ENCODE data around the gene DES. TPM values are rescaled to one million over a fixed set of nuclear protein-coding genes. Genes with fewer than 3 reads are reported as not detected.

Gene DES
- total RNA-seq, 1 donor from 2014 or later = not detected

DNA sequence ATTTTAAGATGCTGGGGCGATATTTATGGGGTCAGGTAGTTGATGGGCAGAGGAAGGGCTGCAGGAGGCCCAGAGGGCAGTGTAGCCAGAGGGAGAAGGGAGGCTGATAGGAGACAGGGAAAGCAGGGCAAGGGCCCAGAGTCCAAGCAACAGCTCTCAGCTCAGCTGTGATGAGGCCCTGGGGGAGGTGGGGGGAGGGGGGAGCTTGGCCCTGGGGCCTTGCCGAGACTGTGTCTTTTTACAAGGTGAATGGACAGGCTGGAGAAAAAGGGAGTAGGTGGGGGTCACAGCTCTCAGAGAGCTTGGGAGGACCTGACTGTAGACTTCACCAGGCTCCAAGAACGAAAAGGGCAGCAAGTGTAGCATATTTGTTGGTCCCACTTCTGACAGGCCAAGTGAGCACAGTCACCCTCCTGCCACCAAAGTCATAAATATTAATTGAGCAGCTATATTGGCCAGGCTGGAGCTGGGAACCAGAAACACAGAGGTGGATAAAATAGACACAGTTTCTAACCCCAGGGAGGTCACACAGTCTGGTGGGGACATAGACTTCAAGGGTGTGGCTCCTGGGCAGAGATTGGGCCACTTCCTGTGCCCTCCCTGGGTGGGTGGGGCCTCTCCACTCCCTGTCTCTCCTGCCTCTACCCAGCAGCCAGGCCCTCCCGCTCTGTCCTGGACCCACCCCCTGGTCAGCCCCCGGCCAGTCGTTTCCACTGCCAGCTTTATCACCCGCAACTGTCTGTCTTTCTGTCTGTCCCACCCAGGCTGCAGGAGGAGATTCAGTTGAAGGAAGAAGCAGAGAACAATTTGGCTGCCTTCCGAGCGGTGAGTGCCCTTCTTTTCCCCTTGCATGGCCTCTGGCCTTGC is 1.4 kb downstream of the DES start:
- Mint-ChIP-seq H3K4me3 (no peak overlapping the region), H3K36me3 (ENCODE audit: low read depth) (no peaks in the 10 kb centered on the region)
- no peak for ATAC-seq (ENCODE audit: low read depth)

GRCh38 chr2:219420687-219421086 is 2.5 kb downstream of the DES start:
- ATAC-seq (ENCODE audit: low read depth) (no peak), DNase-seq (no peak)
- Mint-ChIP-seq H3K27ac (no peak overlapping the region), H3K4me1 (no peaks in the 10 kb centered on the region), H3K27me3 (peaks cover 51% of the 10 kb centered on the region), H3K4me3 (no peak overlapping the region), H3K36me3 (ENCODE audit: low read depth) (no peaks in the 10 kb centered on the region), H3K9me3 (no peaks in the 10 kb centered on the region)
- CTCF ChIA-PET = no interaction called here
- POLR2A ChIA-PET = no interaction called here
- intact Hi-C loops (cut with micrococcal nuclease) = no loop called here
- TF ChIP-seq, protein P1, sequence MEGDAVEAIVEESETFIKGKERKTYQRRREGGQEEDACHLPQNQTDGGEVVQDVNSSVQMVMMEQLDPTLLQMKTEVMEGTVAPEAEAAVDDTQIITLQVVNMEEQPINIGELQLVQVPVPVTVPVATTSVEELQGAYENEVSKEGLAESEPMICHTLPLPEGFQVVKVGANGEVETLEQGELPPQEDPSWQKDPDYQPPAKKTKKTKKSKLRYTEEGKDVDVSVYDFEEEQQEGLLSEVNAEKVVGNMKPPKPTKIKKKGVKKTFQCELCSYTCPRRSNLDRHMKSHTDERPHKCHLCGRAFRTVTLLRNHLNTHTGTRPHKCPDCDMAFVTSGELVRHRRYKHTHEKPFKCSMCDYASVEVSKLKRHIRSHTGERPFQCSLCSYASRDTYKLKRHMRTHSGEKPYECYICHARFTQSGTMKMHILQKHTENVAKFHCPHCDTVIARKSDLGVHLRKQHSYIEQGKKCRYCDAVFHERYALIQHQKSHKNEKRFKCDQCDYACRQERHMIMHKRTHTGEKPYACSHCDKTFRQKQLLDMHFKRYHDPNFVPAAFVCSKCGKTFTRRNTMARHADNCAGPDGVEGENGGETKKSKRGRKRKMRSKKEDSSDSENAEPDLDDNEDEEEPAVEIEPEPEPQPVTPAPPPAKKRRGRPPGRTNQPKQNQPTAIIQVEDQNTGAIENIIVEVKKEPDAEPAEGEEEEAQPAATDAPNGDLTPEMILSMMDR (IDR thresholded peaks at IDR 0.05) = no peak

More for the DNA sequence above, 1.4 kb downstream of the DES start:
- no peaks in the 10 kb centered on the region for H3K9me3 Mint-ChIP-seq
- TF ChIP-seq, protein P1 (IDR thresholded peaks at IDR 0.05) = no peak
- DNase-seq = no peak
- H3K27ac Mint-ChIP-seq = no peak overlapping the region
- ChIA-PET POLR2A (no interaction called here), CTCF (no interaction called here)
- peaks cover 48% of the 10 kb centered on the region for H3K27me3 Mint-ChIP-seq
- no peaks in the 10 kb centered on the region for H3K4me1 Mint-ChIP-seq
- intact Hi-C loops (cut with micrococcal nuclease) = no loop called here

DNA sequence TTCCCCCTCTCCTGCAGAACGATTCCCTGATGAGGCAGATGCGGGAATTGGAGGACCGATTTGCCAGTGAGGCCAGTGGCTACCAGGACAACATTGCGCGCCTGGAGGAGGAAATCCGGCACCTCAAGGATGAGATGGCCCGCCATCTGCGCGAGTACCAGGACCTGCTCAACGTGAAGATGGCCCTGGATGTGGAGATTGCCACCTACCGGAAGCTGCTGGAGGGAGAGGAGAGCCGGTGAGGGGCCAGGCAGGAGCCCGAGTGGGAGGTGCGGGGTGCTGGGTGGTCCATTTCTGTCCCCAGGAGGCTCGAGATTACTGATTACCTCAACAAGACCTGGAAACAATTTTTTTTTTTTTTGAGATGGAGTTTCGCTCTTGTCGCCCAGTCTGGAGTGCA is 3.1 kb downstream of the DES start:
- Mint-ChIP-seq H3K36me3 (ENCODE audit: low read depth) (no peaks in the 10 kb centered on the region), H3K4me3 (no peak overlapping the region), H3K9me3 (no peaks in the 10 kb centered on the region), H3K27ac (no peak overlapping the region), H3K27me3 (peaks cover 50% of the 10 kb centered on the region), H3K4me1 (no peaks in the 10 kb centered on the region)
- TF ChIP-seq, protein P1 (IDR thresholded peaks at IDR 0.05) = no peak
- POLR2A ChIA-PET = interaction anchor here (0.7 kb wide), 1 partner anchor 92 kb away, joined by 3 read pairs; no protein-coding TSS in a partner anchor
- CTCF ChIA-PET = no interaction called here
- DNase-seq (no peak), ATAC-seq (ENCODE audit: low read depth) (no peak)
- intact Hi-C loops (cut with micrococcal nuclease) = no loop called here

DNA sequence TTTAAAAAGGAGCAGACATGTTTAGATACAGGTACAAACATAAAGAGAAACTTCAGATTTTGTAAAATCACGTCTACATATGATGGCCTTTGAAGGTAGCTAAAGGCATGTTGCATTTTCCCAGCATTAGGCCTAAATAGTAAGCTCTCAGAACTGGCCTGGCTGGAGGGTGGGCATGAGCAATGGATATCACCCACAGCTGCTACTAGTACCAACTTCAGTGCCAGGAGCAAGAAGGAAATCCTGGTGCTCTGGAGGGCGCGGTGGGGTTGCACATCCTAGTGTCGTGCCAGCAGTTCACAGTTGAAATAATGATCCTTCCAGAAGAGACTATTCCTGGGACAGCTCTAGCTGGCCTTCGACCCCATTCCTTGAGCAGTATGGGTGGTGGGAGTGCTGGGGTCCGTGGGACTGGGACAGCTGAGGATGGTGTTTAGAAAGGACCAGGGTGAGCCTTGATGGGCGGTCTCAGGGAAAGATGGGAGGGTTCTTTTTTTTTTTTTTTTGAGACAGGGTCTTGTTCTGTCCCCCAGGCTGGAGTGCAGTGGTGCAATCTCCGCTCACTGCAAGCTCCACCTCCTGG is 4.9 kb downstream of the DES start:
- TF ChIP-seq, protein P1 (IDR thresholded peaks at IDR 0.05) = no peak
- ChIA-PET CTCF (no interaction called here), POLR2A (no interaction called here)
- Mint-ChIP-seq H3K4me3 (no peak overlapping the region), H3K27ac (no peak overlapping the region), H3K4me1 (no peaks in the 10 kb centered on the region), H3K36me3 (ENCODE audit: low read depth) (no peaks in the 10 kb centered on the region), H3K27me3 (peaks cover 45% of the 10 kb centered on the region), H3K9me3 (no peaks in the 10 kb centered on the region)
- intact Hi-C loops (cut with micrococcal nuclease) = no loop called here
- no peak for ATAC-seq (ENCODE audit: low read depth)
- DNase-seq = no peak

DNA sequence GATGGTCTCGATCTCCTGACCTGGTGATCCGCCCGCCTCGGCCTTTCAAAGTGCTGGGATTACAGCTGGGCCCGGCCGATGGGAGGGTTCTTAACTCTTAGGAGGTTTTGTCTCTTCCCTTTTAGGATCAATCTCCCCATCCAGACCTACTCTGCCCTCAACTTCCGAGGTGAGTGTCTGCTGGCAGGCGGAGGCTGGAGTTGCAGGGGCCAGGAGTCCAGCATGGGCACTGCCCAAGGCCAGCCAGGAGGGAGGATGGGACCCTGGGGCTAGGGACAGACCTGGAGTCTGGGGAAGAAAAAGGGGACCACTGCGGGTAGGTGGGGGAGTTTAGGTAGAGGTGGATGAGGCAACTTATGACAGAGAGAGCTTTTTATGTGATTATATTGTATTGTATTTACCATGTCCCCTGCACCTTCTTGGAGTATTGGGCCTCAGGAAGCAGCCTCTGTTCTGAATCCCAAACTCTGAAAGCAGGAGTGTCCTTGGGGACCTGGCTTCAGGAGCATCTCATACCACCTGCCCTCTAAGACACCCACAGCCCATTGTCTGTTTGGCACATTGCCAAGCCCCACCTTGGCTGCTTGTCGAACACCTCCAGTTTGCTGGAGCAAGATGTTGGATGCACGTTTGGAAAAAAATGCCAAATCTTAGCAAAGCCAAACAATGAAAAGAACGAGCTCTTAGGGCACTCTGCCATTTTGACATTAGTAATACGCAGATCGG is 5.6 kb downstream of the DES start:
- TF ChIP-seq, protein P1 (IDR thresholded peaks at IDR 0.05) = no peak
- ChIA-PET POLR2A (no interaction called here), CTCF (no interaction called here)
- Mint-ChIP-seq H3K4me3 (no peak overlapping the region), H3K36me3 (ENCODE audit: low read depth) (no peaks in the 10 kb centered on the region), H3K27me3 (peaks cover 45% of the 10 kb centered on the region), H3K9me3 (no peaks in the 10 kb centered on the region), H3K4me1 (no peaks in the 10 kb centered on the region), H3K27ac (no peak overlapping the region)
- DNase-seq = no peak
- no peak for ATAC-seq (ENCODE audit: low read depth)
- intact Hi-C loops (cut with micrococcal nuclease) = no loop called here
